GM12878 (cell line): ENCODE data around the gene FAM3B. TPM values are rescaled to one million over a fixed set of nuclear protein-coding genes. Genes with fewer than 3 reads are reported as not detected.
A peak's percentile ranks its signal among the peaks of the same experiment; 100 is the strongest.

Source experiments
- ATAC-seq: fragments of 200-7000 bp; cut with Tn5 transposase; 3 replicates; pipeline ENCODE4 v1.9.1; 2020; ENCODE audit warnings: mild to moderate bottlenecking, moderate library complexity
- BruUV-seq: library from RNA; stranded (reverse); fragments of 400-500 nt; replicated peaks from 2 replicates; lab custom pipeline; 2021; lab: Mats Ljungman, UMichigan
- CTCF ChIA-PET: fragments of 300-600 bp; sonication (Branson Sonifier 250); formaldehyde crosslinking; extraction: SDS; loops from one replicate; lab custom pipeline; 2021; ENCODE audit warnings: inconsistent platforms; lab: Yijun Ruan, JAX
- POLR2A ChIA-PET: fragments of 350-600 bp; formaldehyde crosslinking; extraction: SDS; loops from one replicate; lab custom pipeline; 2021; ENCODE audit warnings: inconsistent platforms; lab: Charles Lee
- RAD21 ChIA-PET: fragments of 300-600 bp; sonication (Branson Sonifier 250); formaldehyde crosslinking; loops from one replicate; lab custom pipeline; 2023; ENCODE audit warnings: antibody characterized with exemption; ENCODE audit not compliant: unreplicated experiment; lab: Charles Lee
- SMC1A ChIA-PET: fragments of 300-600 bp; sonication (Branson Sonifier 250); formaldehyde crosslinking; loops from one replicate; lab custom pipeline; 2023; ENCODE audit not compliant: unreplicated experiment, uncharacterized antibody; lab: Charles Lee
- DNase-seq: peaks from one replicate; pipeline ENCODE4 v3.0.0-alpha.2; 2011; ENCODE audit warnings: low read depth, low spot score
- FAIRE-seq: peaks from 3 replicates; lab custom pipeline; 2011; peaks lifted over from hg19 to GRCh38; lab: Jason Lieb, UNC
- H2AFZ ChIP-seq: 2 replicates; pipeline ENCODE4 v1.6.0; 2011; ENCODE audit warnings: low read depth, low read length, control low read depth; ENCODE audit not compliant: control insufficient read depth
- H3K27ac ChIP-seq: 2 replicates; pipeline ENCODE4 v1.5.1; 2011; ENCODE audit warnings: control low read depth; ENCODE audit not compliant: control insufficient read depth, insufficient read depth
- H3K27me3 ChIP-seq, 2 experiments: replicated peaks in 1 of 2; 2 replicates each; pipeline versions ENCODE4 v1.6.0 to v1.6.1; 2011; ENCODE audit warnings: low read length in 1 of 2; ENCODE audit not compliant: control insufficient read depth in 2 of 2, insufficient read depth in 2 of 2
- H3K36me3 ChIP-seq, 2 experiments: 2 replicates each; pipeline ENCODE4 v1.5.1; 2011; ENCODE audit warnings: low read length in 1 of 2; ENCODE audit not compliant: control insufficient read depth in 2 of 2, insufficient read depth in 2 of 2
- H3K4me1 ChIP-seq: 2 replicates; pipeline ENCODE4 v1.6.1; 2011; ENCODE audit warnings: mild to moderate bottlenecking, low read length, moderate library complexity, mixed read lengths; ENCODE audit not compliant: control insufficient read depth, insufficient read depth
- H3K4me2 ChIP-seq: 2 replicates; pipeline ENCODE4 v1.6.0; 2011; ENCODE audit warnings: control low read depth; ENCODE audit not compliant: control insufficient read depth, insufficient read depth
- H3K4me3 ChIP-seq: fragments of 200-600 bp; sonication (generic); 2 replicates; pipeline ENCODE4 v1.5.1; 2016
- H3K79me2 ChIP-seq: 2 replicates; pipeline ENCODE4 v1.6.0; 2011; ENCODE audit warnings: low read length; ENCODE audit not compliant: control insufficient read depth, insufficient read depth
- H3K9ac ChIP-seq: 2 replicates; pipeline ENCODE4 v1.8.0; 2011; ENCODE audit warnings: low read length, control low read depth, mixed read lengths; ENCODE audit not compliant: control insufficient read depth, insufficient read depth
- H3K9me3 ChIP-seq: replicated peaks from 3 replicates; pipeline ENCODE4 v1.5.1; 2011; ENCODE audit warnings: mild to moderate bottlenecking, low read length; ENCODE audit not compliant: control insufficient read depth, insufficient read depth
- H4K20me1 ChIP-seq: 2 replicates; pipeline ENCODE4 v1.6.0; 2011; ENCODE audit not compliant: control insufficient read depth, insufficient read depth
- BHLHE40 ChIP-seq, 2 experiments: fragments of 450-650 bp in 1 of 2; IDR thresholded peaks; 2 replicates each; pipeline ENCODE4 v1.6.1; 2011 to 2017; ENCODE audit warnings: low read depth in 2 of 2, borderline replicate concordance in 1 of 2, improper control_type of control experiment in 1 of 2, low read length in 1 of 2, mild to moderate bottlenecking in 1 of 2
- BRCA1 ChIP-seq: IDR thresholded peaks from 2 replicates; pipeline ENCODE4 v1.6.1; 2011; ENCODE audit warnings: low read depth, low read length, improper control_type of control experiment
- DPF2 ChIP-seq: fragments of 450-650 bp; IDR thresholded peaks from 2 replicates; pipeline ENCODE4 v1.6.1; 2017; ENCODE audit warnings: mild to moderate bottlenecking
- IKZF1 ChIP-seq: fragments of 450-650 bp; conservative IDR thresholded peaks from 2 replicates; pipeline ENCODE4 v1.6.1; 2017; ENCODE audit warnings: antibody characterized with exemption, mild to moderate bottlenecking
- IKZF2 ChIP-seq, 2 experiments: fragments of 450-650 bp; IDR thresholded peaks; 2 replicates each; pipeline ENCODE4 v1.6.1; 2017; ENCODE audit warnings: mild to moderate bottlenecking in 2 of 2, moderate library complexity in 2 of 2
- MTA2 ChIP-seq: fragments of 450-650 bp; IDR thresholded peaks from 2 replicates; pipeline ENCODE4 v1.6.1; 2016; ENCODE audit warnings: low read depth, mild to moderate bottlenecking, moderate library complexity
- SMARCA5 ChIP-seq: fragments of 450-650 bp; IDR thresholded peaks from 2 replicates; pipeline ENCODE4 v1.6.1; 2017; ENCODE audit warnings: mild to moderate bottlenecking
- WGBS: methylation state at CpG from one replicate; pipeline ENCODE4 v1.1.6; 2016; ENCODE audit warnings: low lambda C conversion rate; ENCODE audit not compliant: insufficient replicate concordance, insufficient coverage; ENCODE audit errors: missing lambda C conversion rate; 5-methylcytosine and 5-hydroxymethylcytosine counted together
- in situ Hi-C: fragments of 300-500 bp; cut with MboI; formaldehyde crosslinking; loops from 9 replicates; pipeline ENCODE4 v1.14.3; 2018; ENCODE audit warnings: mixed read lengths
- intact Hi-C: fragments of 100-400 bp; cut with micrococcal nuclease; formaldehyde crosslinking; loops from one replicate; pipeline ENCODE4 v1.14.2; 2022; ENCODE audit not compliant: unreplicated experiment
- polyA plus RNA-seq, 11 experiments: library from polyadenylated mRNA; depleted of rRNA in 4 of 11; unstranded in 6 of 11; stranded (reverse) in 5 of 11; fragments of >200 nt; fragmentation: Nextera tagmentation in 4 of 11; fragmentation: Illumina TruSeq in 1 of 11; extraction: Ambion mirVana in 4 of 11; extraction: Trizol in 1 of 11; gene quantifications; 1 replicate in 1 of 11; 2 replicates in 10 of 11; pipeline versions ENCODE4 v1.2.1 to v1.2.3, GENCODE V29; 2011 to 2016; ENCODE audit warnings: inconsistent platforms in 2 of 11, missing spikeins in 2 of 11, low read depth in 1 of 11
- total RNA-seq, 4 experiments: library from RNA; depleted of rRNA in 3 of 4; stranded (reverse); fragments of >200 nt in 3 of 4; fragmentation: Illumina TruSeq in 1 of 4; extraction: Trizol in 1 of 4; gene quantifications; 2 replicates each; pipeline versions ENCODE4 v1.2.1 to v1.2.3, GENCODE V29; 2013 to 2021

The FAM3B gene
- total and polyA plus RNA-seq, 10 of the 15 experiments (the other 5 are each of a cell fraction or from before 2014, with no cell fraction given): 0.12 TPM; not detected in 9

- FAIRE-seq (no peak), ATAC-seq (no peak), DNase-seq (no peak)
- WGBS: 77% methylated on average over 9 of the region's 9 CpGs
- peaks cover 7% of the 10 kb centered on the region for H3K79me2 ChIP-seq
- H3K36me3 ChIP-seq: no peaks in the 10 kb centered on the region
- ChIA-PET POLR2A (no interaction called here), RAD21 (interaction anchor here (0.7 to 4.6 kb wide), 2 partner anchors 13 to 75 kb away, joined by 5 to 29 read pairs; no protein-coding TSS in a partner anchor), CTCF (interaction anchor here (1.1 to 9.1 kb wide), 2 partner anchors 53 to 75 kb away, joined by 5 to 63 read pairs; no protein-coding TSS in a partner anchor), SMC1A (interaction anchor here (3.7 to 4.9 kb wide), 2 partner anchors 11 to 75 kb away, joined by 26 to 34 read pairs; no protein-coding TSS in a partner anchor)
- no peak overlapping the region for H2AFZ ChIP-seq
- no peaks in the 10 kb centered on the region for H3K27me3 ChIP-seq
- H3K9me3 ChIP-seq: no peaks in the 10 kb centered on the region
- TF ChIP-seq SMARCA5 (no peak), BHLHE40 (IDR thresholded peaks at IDR 0.05; ENCODE audit: borderline replicate concordance in 1 of 2, low read depth in 2 of 2, low read length in 1 of 2) (peak in 1 of 2 experiments; percentile 13; a peak in 1 of 4 replicates), IKZF2 (IDR thresholded peaks at IDR 0.05) (peak; percentile 23 to 28; a peak in 2 of 4 replicates), IKZF1 (peak; percentile 62; the same call in 1 of the 2 replicates), MTA2 (peak; percentile 34; the same call in 1 of the 2 replicates), DPF2 (peak; percentile 28; the same call in 1 of the 2 replicates), BRCA1 (no peak)
- no peak overlapping the region for H3K4me2 ChIP-seq
- BruUV-seq: no TSS peak
- peaks cover 8% of the 10 kb centered on the region for H3K4me1 ChIP-seq
- H3K9ac ChIP-seq: no peak overlapping the region
- H4K20me1 ChIP-seq: no peaks in the 10 kb centered on the region
- H3K27ac ChIP-seq: no peak overlapping the region
- in situ Hi-C loops (no loop called here), intact Hi-C loops (no loop called here)
- H3K4me3 ChIP-seq: no peak overlapping the region
These were observed 41.9 kb downstream of the FAM3B start for GRCh38 chr21:41358193-41359166.
